GM19240 (cell line): ENCODE measurements around the gene AJAP1.
"Not testable (repeated sequence)": the region's sequence is repeated elsewhere in the genome, so short reads cannot be mapped to it uniquely, and the experiment has no call there.

Experiments used
- DNase-seq: peaks from one replicate; pipeline ENCODE4 v3.0.0; 2011; ENCODE audit warnings: low spot score; ENCODE audit not compliant: insufficient read length

The AJAP1 gene

DNA sequence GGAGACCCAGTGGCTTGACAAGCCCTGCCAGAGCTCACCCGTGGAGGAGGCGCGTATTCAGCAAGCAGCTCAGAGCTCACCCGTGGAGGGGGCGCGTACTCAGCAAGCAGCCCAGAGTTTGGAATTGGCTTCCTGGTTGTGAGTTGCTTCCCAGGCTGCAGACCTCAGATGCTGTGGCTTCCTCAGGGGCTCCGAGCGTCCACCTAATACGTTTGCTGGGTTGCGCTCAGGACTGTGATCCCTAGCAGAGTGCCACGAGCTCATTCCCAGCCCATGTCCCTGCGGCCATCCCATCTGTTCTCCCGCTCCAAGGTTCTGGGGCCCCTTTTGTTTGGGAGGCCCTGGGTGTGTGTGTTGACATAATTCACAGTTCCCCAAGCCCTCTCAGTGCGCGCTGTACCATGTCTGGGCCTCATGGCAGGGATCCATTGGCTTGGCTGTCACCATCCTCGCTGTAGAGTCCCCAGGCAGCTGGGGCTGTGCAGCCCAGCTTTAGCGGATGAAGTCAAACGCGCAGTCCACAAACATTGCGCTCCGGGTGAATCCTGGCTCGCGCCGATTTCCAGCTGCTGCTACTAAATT is 3.6 kb downstream of the AJAP1 start:
- DNase-seq = no peak

DNA sequence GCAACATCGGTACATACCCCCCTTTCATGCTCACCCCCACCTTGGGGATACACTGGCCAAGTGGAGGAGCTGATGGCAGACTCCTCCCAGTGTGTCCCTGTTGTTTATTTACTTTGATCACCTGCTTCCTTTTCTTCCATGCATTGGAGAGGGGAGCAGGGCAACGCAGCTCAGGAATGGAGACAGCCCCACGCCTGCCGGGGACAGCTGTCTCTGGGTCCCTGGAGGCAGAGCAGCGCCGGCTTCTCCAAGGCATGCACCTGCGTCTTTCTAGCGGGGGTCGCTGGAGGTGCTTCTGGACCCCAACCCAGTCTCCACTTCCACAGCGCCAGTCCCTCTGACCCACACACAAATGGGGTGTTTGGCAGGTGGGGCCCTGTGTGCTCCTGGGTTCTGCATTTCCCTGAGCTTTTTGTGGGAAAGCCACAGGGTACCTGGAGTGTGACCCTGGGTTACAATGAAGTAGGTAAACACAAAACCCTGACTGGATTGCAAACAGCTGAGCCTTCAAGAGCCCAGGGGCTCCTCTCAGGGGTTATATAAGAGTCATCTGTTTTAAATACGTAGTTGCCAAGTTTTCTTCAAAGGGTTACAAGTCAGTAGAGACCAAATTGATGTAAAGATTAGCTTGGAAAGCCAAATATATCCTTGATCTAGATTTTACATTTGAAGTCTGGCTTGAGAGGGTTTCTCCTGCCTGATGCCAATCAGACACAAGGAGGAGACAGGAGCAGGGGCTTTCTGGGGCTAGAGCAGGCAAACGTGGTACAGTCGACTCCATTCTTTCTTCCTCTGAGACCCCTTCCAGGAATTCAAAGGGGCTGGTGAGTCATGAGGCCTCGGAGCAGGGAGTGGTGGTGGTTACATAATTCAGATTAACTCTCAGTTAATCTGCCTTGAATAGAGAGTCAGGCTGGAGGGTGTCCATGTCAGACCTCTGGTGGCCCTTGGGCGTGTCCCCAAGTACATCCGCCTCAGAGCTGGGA is 4.5 kb downstream of the AJAP1 start:
- no peak for DNase-seq

DNA sequence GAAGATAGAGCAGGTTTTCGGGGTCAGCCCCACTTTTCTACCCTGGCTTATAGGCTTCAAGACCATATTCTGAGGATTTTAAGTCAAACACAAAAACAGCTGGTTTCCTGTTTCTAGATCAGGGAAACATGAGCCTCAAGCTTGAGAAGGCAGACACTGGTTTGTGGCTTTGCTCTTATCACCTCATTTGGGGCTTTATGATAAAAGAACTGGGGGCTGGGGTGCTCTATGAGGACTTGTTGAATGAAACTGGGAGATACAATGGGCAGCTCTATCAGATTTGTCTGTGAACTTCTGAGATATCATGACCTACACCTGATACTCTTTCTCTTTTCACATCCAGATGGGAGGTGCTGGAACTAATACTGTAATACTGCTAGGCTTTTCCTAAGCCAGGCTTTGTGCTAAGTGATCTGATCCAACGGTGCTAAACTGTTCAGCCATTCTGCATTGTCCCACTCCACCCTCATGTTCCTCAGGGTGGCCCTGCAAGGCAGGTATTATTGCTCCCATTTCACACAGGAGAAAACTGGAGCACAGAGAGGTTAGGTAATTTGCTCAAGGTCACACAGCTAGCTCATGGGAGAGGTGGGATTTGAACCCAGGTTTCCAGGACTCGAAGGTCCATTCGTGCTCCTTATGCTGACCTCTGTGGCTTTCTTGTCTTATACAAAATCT is 6.6 kb downstream of the AJAP1 start:
- DNase-seq = no peak

DNA sequence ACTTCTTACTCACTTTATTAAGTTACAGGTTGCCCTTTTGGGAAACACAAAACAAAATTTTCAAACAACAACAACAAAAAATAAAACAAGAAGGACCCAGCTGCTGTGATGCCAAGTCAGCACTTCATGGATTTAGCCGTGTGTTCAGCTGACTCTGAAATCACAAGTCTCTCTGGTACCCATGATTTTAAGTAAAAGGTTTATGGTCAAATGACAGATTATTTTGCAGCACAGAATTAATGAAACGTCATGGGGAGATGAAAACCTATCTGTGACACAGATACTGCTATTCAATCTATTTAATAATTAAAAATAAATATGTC is 7.1 kb downstream of the AJAP1 start:
- DNase-seq = no peak

DNA sequence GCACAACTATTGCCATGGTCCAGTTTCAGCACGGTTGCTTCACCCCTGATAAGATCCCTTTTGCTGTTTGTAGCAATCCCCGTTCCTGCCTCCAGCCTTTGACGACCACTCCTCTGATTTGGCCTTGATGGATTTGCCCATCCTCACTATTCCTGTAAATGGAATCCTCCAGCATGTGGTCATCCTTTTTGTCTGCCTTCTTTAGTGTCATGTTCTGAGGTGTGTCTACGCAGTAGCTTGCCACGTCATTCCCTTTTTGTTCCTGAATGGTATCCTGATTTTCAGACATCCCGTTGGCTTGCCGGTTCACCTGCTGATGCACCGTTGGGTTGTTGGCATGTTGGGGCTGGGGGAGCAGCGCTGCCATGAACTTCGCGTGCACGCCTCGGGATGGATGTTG is 7.8 kb downstream of the AJAP1 start:
- DNase-seq = no peak

DNA sequence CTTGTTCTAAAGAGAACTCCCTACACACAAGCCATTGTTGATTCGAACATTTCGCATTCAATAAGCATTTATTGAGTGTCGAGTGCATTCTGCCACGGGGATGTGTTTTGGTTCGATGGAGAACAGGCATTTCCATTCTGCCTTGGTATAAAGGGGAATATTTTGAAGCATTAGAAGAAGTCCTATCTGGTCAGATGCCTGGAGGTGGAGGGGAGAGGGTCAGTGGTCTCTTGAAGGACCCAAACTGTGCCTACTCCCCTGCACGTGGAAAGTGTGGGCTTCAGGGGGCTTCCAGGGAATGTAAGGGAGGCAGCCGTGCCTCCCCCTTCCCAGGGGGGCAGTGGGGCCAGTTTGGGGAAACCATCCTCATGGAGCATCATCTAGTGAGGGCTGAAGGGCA is 8.3 kb downstream of the AJAP1 start:
- DNase-seq = no peak

DNA sequence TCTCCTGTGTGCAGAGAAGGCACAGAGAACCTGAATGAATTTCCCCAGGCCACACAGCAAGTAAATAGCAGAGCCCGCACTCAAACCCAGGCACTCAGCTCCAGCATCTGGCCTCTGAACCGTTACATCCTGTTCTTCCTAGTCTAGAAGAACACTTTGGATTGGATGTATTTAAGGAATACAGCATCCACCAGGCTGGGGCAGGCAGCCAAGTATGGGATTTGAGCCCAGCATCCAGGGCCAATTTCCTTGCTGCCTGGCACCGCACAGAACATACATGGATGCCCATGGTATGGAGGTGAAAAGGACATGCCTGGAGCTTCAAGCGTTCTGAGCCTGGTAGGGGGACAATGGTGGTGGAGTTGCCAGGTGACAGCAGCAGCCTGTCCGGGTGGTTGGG is 9.7 kb downstream of the AJAP1 start:
- no peak for DNase-seq

DNA sequence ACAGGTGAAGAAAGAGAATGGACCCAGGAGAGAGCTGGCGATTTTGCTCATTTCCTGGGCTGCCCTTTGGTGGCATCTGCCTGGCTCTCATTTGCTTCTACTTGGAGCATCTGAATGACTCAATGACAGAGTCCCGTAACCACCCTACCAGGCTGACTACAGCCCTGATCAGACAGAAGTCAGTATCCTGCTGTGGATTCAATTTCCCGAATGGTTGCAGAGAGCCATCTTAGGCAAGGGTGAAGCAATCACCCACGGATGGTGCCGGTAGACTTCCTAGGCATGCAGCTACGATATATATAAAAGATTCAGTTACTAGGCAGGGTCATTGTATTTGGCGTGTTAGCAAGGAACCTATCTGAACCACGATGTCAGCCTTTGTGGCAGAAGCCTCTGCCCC is 10.2 kb downstream of the AJAP1 start:
- DNase-seq = no peak

DNA sequence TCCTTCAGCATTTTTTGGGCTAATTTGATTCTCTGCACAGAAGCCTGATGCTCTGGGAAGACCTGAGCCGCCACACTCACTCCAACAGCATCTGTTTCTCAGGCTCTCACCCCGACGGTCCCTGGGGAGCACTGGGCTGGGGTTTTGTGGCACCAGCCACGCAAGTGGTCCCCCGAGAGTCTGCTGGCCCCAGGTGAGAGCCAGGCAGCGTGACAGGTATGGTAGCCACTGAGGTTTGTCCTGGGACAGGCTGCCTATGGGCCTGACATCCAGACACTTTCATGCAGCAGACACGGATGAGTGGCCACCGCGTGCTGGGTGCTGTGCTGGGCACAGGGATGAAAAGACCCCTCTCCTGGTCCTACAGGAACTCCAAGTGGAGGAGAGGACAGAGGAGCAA is 11.0 kb downstream of the AJAP1 start:
- no peak for DNase-seq

DNA sequence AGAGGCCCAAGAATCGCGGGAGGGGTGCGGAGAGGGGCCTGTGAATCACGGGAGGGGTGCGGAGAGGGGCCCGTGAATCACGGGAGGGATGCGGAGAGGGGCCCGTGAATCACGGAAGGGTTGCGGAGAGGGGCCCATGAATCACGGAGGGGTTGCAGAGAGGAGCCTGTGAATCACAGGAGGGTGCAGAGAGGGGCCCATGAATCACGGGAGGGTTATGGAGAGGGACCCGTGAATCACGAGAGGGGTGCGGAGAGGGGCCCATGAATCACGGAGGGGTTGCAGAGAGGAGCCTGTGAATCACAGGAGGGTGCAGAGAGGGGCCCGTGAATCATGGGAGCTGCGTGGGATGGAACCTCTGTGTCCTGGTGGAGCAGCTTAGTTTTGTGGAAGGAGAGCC is 12.3 kb downstream of the AJAP1 start:
- not testable (repeated sequence) for DNase-seq

DNA sequence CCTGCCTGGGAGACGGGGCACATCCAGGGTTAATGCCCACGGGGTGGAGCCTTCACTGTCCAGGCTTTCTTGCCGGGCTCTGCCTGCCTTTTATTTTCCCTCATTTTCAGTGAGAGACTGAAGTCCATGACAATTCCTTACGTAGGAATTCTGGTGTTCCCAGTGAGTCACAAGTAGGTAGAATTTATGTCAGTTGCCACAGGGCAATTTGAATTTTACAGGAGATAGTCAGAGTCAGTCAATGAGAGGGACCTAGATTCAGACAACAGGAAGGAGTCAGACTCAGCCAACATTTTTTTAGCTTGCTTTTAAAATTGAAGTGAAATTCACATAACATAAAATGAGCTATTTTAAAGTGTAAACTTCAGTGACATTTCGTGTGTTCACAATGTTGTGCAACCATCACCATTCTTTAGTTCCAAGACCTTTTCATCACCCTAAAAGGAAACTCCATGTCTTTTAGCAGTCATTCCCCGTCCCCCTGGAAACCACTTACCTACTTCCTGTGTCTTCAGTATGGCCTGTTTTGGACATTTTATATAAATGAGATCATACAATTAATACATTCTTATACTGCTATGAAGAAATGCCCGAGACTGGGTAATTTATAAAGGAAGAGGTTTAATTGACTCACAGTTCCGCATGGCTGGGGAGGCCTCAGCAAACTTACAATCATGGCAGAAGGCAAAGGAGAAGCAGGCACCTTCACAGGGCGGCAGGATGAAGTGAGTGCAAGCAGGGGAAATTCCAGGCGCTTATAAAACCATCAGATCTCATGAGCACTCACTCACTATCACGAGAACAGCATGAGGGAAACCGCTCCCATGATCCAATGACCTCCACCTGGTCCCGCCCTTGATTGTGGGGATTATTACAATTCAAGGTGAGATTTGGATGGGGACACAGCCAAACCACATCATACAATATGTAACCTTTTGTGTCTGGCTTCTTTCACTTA is 14.6 kb downstream of the AJAP1 start:
- no peak for DNase-seq

DNA sequence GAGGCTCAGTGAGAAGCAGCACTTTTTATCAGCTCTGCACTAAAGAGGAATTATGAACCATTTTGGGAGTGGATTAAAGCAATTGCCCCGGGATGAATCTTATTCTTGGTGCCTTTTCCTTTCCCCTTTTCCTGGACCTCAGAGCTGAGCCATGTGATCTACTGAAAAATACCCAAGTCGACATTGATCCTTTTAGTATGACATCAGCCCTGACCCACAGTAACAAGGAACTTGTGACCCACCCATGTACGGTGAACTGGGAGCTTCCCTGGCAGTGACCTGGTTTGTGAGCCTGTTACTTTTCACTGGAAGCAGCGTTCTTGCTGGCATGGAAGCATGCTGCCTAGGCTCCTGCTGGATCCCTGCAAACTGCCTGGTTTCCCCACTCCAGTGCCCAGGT is 15.9 kb downstream of the AJAP1 start:
- DNase-seq = no peak

DNA sequence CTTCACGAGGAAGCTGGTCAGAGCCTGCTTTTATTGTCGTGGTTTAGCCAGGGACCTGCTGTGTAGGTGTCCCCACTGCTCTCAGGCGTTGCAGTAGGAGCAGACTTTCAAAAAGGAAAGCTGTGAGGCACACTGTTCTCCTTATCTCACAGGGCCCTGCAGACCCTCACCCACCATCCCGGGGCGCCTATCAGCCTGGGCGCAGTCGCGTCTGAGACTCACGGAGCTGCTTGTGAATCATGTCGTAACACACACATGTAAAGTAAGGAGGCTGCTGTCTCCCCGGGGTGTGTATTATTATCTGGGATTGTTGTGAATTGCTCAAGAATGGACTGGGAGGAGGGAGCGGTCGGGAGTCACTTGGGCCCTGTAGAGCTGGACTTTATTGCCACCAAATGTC is 17.4 kb downstream of the AJAP1 start:
- no peak for DNase-seq

DNA sequence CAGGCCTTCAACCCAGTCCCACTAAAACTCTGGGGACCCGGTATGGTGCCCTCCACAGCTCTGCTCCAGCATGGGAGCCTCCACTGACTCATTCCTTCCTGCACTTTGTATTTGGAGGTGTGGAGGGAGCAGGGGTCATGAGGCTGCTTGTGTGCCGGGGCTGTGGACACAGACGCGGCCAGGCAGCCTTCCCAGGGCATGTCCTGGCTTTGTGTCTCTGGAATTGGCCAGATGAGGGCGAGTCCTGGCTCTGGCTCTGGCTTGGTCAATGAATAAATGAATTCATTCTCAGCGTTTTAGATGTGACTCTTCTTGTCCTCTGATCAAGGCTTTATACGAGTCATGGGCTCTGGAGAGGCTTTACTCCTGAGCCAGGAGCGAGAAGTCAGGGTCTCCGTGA is 19.1 kb downstream of the AJAP1 start:
- DNase-seq = no peak

DNA sequence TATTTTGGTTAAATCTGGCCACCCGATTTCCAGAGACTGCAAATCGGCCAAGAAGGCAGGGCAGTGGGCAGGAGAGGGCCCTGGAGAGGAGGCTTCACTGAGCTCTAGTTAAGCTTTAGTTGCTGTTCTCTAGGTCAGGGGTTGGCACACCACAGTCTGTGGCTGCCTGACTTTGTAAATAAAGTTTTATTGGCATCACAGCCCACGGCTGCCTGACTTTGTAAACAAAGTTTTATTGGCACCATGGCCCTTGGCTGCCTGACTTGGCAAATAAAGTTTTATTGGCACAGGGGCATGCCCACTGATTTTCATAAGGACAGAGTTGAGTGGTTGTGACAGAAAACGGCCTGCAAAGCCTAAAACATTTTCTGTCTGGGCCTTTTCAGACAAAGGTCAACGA is 19.7 kb downstream of the AJAP1 start:
- DNase-seq = no peak

DNA sequence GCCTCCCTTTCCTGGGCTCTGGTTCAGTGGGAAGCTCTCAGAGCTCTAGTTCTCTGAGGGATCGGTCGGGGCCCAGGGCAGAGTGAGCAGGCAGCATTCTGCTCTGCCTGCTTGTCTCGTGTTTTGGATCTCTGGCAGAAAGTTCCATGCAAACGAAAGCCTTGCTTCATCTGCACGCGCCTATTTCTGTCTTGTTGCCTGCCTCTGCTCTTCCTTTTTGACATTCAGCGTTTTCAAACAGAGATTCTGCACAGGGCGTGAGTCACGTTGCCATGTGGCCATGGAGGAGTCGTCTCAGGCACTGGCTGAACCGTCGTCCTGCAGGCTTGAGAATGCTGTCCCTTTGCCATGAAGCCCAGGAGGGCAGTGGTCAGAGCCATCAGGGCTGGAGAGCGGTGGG is 20.3 kb downstream of the AJAP1 start:
- DNase-seq = no peak

DNA sequence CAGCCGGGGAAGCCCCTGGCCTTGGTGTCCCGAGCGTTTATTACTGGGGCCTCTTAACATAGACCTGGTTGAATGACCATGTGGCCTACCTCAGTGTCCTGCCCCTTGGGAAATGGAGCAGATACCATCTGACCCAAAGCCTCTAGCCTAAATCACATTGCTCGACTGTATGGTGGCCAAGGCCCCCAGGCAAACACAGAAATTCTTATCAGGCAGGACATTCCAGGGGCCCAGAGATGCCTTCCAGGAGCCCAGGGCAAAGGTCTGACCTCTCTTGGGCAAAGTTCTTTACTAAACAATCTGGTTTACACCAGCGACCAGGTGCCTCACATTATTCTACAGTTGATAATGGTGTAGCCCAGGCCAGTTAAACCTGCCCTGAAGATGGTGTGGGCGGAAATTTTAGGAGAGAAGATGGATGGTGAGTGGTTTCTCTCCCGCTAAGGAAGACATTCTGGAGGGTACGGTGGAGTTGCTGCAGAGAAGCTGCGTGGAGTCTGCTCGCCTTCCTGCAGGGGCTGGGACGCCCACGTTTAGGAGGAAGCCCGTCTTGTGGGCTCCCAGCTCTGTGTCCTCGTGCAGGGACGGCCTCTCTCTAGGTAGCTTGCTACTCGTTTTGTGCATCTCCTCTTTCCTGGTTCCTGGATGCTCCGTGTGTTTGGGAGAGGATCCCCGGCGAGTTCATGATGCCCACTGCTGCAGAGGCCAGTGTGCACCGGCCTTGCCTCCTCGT is 21.2 kb downstream of the AJAP1 start:
- DNase-seq = no peak

DNA sequence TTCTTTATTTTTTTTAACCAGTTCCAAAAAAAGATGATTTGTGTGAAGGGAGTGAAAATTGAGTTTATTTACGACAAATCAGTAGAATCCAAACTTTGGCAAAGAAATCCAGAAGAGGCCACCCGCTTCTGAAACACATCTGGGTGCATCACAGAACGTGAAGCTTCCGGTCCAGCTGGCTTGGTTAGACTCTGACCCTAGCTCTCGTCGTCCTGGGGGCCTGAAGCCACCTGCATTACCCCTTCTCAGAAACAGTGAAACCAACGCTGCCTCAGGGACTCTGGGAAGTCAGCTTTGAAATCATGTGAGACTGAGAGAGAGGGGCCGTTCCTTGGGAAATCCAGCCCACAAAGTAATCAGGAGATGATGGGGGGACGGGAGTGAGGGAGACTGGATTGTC is 21.8 kb downstream of the AJAP1 start:
- no peak for DNase-seq

DNA sequence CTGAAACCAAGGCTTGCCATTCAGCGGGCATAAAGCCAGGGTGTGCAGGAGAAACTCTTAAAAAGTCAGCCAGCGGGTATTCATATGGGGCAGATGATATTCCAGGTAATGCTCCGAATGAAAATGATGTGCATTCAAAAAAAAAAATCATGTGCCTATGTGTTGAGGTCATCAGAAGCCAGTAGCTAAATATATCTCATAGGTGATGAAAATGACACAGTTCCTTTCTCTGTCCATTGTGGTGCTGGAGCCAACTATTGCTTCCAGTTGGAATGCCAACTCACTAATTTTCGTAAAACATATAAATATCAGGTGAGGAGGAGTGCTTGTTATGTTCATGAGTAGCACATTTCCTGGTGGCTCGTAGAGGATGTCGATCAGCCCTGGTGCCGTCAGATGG is 23.2 kb downstream of the AJAP1 start:
- no peak for DNase-seq

DNA sequence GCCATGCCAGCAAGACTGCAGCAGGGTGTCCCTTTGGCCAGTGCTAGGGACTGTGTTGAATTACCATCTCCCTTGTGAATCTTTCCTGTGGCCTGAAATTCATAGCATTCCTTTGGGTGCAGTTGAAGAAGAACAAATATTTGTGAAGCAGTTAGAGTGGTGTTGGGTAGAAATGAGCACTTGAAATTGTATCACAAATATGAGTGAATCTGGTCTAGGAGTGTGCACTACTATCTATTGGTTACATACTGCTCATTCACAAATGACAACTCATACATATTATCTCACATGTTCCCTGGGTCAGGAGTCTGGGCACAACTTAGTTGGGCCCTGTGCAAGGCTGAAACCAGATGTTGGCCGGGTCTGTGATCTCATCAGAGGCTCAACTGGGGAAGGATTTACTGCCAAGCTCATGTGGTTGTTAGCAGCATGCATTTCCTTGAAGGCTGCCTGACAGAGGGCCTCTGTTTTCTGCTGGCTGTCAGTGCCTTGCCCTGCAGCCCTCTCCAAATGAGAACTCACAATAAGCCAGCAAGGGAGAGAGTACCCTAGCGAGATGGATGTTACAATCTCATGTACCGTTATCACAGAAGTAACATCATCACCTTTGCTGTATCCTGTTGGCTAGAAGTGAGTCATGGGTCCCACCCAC is 23.8 kb downstream of the AJAP1 start:
- DNase-seq = no peak
